Suprapubic skin (tissue), 3 donors: Measurements from ENCODE around the gene COG8.

Experiments
- CTCF ChIP-seq, 2 donors: fragments of 200-600 bp in 1 of 2; fragments of 450-650 bp in 1 of 2; sonication (generic) in 1 of 2; IDR thresholded peaks; one replicate each; pipeline ENCODE4 v1.5.1; 2016 to 2019; ENCODE audit warnings: antibody characterized with exemption in 2 of 2, mild to moderate bottlenecking in 1 of 2, moderate library complexity in 1 of 2
- EP300 ChIP-seq: sonication (generic); formaldehyde crosslinking; IDR thresholded peaks from one replicate; pipeline ENCODE4 v1.6.1; 2017; ENCODE audit warnings: antibody characterized with exemption
- POLR2A ChIP-seq, 2 donors: fragments of 450-650 bp; IDR thresholded peaks; one replicate each; pipeline ENCODE4 v1.6.1; 2017; ENCODE audit warnings: antibody characterized with exemption in 2 of 2, mild to moderate bottlenecking in 2 of 2, moderate library complexity in 2 of 2

DNA sequence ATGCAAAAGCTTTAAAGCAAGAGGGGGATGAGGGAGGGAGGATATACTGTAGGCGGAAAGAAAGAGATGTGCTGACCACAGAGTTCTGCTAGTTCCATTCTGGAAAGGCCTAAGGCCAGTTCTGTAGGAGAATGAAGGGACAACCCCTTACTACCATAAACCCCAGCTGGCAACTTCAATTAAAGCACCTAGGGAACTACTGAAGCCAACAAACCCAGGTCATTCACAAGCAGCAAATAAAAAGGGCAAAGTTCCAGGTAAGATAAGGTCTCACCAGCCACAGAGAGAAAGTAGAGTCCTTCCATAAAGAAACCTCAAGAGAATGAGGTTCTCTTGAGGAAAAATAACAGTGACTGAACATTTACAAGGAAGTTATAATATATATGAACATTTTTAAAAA, 33.7 kb upstream of the COG8 start:
- TF ChIP-seq CTCF (IDR thresholded peaks at IDR 0.05) = no peak
- no peak for TF ChIP-seq POLR2A (IDR thresholded peaks at IDR 0.05)
- no peak for TF ChIP-seq EP300
